ENCODE results near the gene HUWE1.
A peak's percentile ranks its signal among the peaks of the same experiment; 100 is the strongest.

The HUWE1 gene

GRCh38 chrX:53711436-53711835, 24.9 kb upstream of the HUWE1 start:
- H3K27ac Mint-ChIP-seq = no peak overlapping the region
- peaks cover 10% of the 10 kb centered on the region for H3K27me3 Mint-ChIP-seq
- H3K9me3 Mint-ChIP-seq = no peaks in the 10 kb centered on the region
- H3K4me3 Mint-ChIP-seq = peak overlapping the region; percentile 12
- H3K36me3 Mint-ChIP-seq (ENCODE audit: low read depth) = peaks cover 37% of the 10 kb centered on the region
- DNase-seq = no peak
- H3K4me1 Mint-ChIP-seq (ENCODE audit: low read depth) = peaks cover 45% of the 10 kb centered on the region

- H3K27me3 Mint-ChIP-seq = peaks cover 7% of the 10 kb centered on the region
- H3K4me3 Mint-ChIP-seq = no peak overlapping the region
- peaks cover 34% of the 10 kb centered on the region for H3K36me3 Mint-ChIP-seq (ENCODE audit: low read depth)
- peaks cover 5% of the 10 kb centered on the region for H3K4me1 Mint-ChIP-seq (ENCODE audit: low read depth)
- no peaks in the 10 kb centered on the region for H3K9me3 Mint-ChIP-seq
- no peak for DNase-seq
- H3K27ac Mint-ChIP-seq = no peak overlapping the region
These were observed 18.3 kb upstream of the HUWE1 start for GRCh38 chrX:53704854-53705253.

GRCh38 chrX:53704294-53704693, 17.8 kb upstream of the HUWE1 start:
- Mint-ChIP-seq H3K27me3 (peaks cover 7% of the 10 kb centered on the region), H3K4me3 (no peak overlapping the region), H3K9me3 (no peaks in the 10 kb centered on the region), H3K36me3 (ENCODE audit: low read depth) (peaks cover 34% of the 10 kb centered on the region), H3K4me1 (ENCODE audit: low read depth) (peaks cover 5% of the 10 kb centered on the region), H3K27ac (no peak overlapping the region)
- DNase-seq = no peak

- no peak overlapping the region for H3K4me3 Mint-ChIP-seq
- peaks cover 18% of the 10 kb centered on the region for H3K27me3 Mint-ChIP-seq
- no peaks in the 10 kb centered on the region for H3K9me3 Mint-ChIP-seq
- DNase-seq = no peak
- H3K36me3 Mint-ChIP-seq (ENCODE audit: low read depth) = peaks cover 10% of the 10 kb centered on the region
- peaks cover 18% of the 10 kb centered on the region for H3K4me1 Mint-ChIP-seq (ENCODE audit: low read depth)
- no peak overlapping the region for H3K27ac Mint-ChIP-seq
These were observed 9.5 kb upstream of the HUWE1 start for GRCh38 chrX:53695946-53696549.

- no peak overlapping the region for H3K4me3 Mint-ChIP-seq
- peaks cover 2% of the 10 kb centered on the region for H3K36me3 Mint-ChIP-seq (ENCODE audit: low read depth)
These were observed 8.1 kb upstream of the HUWE1 start for GRCh38 chrX:53694642-53695041.

GRCh38 chrX:53688300-53688699, 1.8 kb upstream of the HUWE1 start:
- no peak overlapping the region for H3K4me3 Mint-ChIP-seq
- H3K4me1 Mint-ChIP-seq (ENCODE audit: low read depth) = peaks cover 8% of the 10 kb centered on the region
- peaks cover 25% of the 10 kb centered on the region for H3K36me3 Mint-ChIP-seq (ENCODE audit: low read depth)
- no peaks in the 10 kb centered on the region for H3K9me3 Mint-ChIP-seq
- peaks cover 21% of the 10 kb centered on the region for H3K27me3 Mint-ChIP-seq
- no peak for DNase-seq
- H3K27ac Mint-ChIP-seq = no peak overlapping the region

More at GRCh38 chrX:53694642-53695041, 8.1 kb upstream of the HUWE1 start:
- H3K27me3 Mint-ChIP-seq = peaks cover 21% of the 10 kb centered on the region
- no peak for DNase-seq
- H3K27ac Mint-ChIP-seq = no peak overlapping the region
- H3K9me3 Mint-ChIP-seq = no peaks in the 10 kb centered on the region
- peaks cover 19% of the 10 kb centered on the region for H3K4me1 Mint-ChIP-seq (ENCODE audit: low read depth)

GRCh38 chrX:53685711-53686110, 808 bp downstream of the HUWE1 start:
- H3K27me3 Mint-ChIP-seq = peaks cover 16% of the 10 kb centered on the region
- no peak for DNase-seq
- peaks cover 15% of the 10 kb centered on the region for H3K4me1 Mint-ChIP-seq (ENCODE audit: low read depth)
- H3K9me3 Mint-ChIP-seq = no peaks in the 10 kb centered on the region
- H3K27ac Mint-ChIP-seq = peak overlapping the region; percentile 98
- H3K36me3 Mint-ChIP-seq (ENCODE audit: low read depth) = peaks cover 49% of the 10 kb centered on the region
- H3K4me3 Mint-ChIP-seq = peak overlapping the region; percentile 84

- peak overlapping the region; percentile 84 for H3K4me3 Mint-ChIP-seq
- H3K27ac Mint-ChIP-seq = peak overlapping the region; percentile 98
- no peak for DNase-seq
- H3K27me3 Mint-ChIP-seq = peaks cover 18% of the 10 kb centered on the region
- peaks cover 60% of the 10 kb centered on the region for H3K36me3 Mint-ChIP-seq (ENCODE audit: low read depth)
- H3K9me3 Mint-ChIP-seq = no peaks in the 10 kb centered on the region
- peaks cover 24% of the 10 kb centered on the region for H3K4me1 Mint-ChIP-seq (ENCODE audit: low read depth)
These were observed 1.9 kb downstream of the HUWE1 start for GRCh38 chrX:53684415-53685192.

- peak overlapping the region; percentile 84 for H3K4me3 Mint-ChIP-seq
These were observed 2.7 kb downstream of the HUWE1 start for GRCh38 chrX:53683556-53684414.

GRCh38 chrX:53682885-53683555, 3.5 kb downstream of the HUWE1 start:
- no peak for DNase-seq
- no peaks in the 10 kb centered on the region for H3K9me3 Mint-ChIP-seq
- H3K27ac Mint-ChIP-seq = peak overlapping the region; percentile 98
- H3K4me1 Mint-ChIP-seq (ENCODE audit: low read depth) = peaks cover 37% of the 10 kb centered on the region
- peaks cover 74% of the 10 kb centered on the region for H3K36me3 Mint-ChIP-seq (ENCODE audit: low read depth)
- H3K27me3 Mint-ChIP-seq = peaks cover 20% of the 10 kb centered on the region
- H3K4me3 Mint-ChIP-seq = peak overlapping the region; percentile 84

More at GRCh38 chrX:53683556-53684414, 2.7 kb downstream of the HUWE1 start:
- peak; percentile 87 for DNase-seq
- Mint-ChIP-seq H3K27me3 (peaks cover 20% of the 10 kb centered on the region), H3K27ac (peak overlapping the region; percentile 98), H3K36me3 (ENCODE audit: low read depth) (peaks cover 67% of the 10 kb centered on the region), H3K4me1 (ENCODE audit: low read depth) (peaks cover 30% of the 10 kb centered on the region), H3K9me3 (no peaks in the 10 kb centered on the region)

GRCh38 chrX:53681661-53682060, 4.9 kb downstream of the HUWE1 start:
- H3K4me1 Mint-ChIP-seq (ENCODE audit: low read depth) = peaks cover 43% of the 10 kb centered on the region
- peak overlapping the region; percentile 85 for H3K27ac Mint-ChIP-seq
- DNase-seq = no peak
- H3K9me3 Mint-ChIP-seq = no peaks in the 10 kb centered on the region
- peaks cover 87% of the 10 kb centered on the region for H3K36me3 Mint-ChIP-seq (ENCODE audit: low read depth)
- H3K4me3 Mint-ChIP-seq = peak overlapping the region; percentile 84
- H3K27me3 Mint-ChIP-seq = peaks cover 18% of the 10 kb centered on the region

GRCh38 chrX:53678667-53679066, 7.9 kb downstream of the HUWE1 start:
- Mint-ChIP-seq H3K4me1 (ENCODE audit: low read depth) (peaks cover 63% of the 10 kb centered on the region), H3K4me3 (peak overlapping the region; percentile 45), H3K27ac (no peak overlapping the region), H3K36me3 (ENCODE audit: low read depth) (peaks cover 93% of the 10 kb centered on the region), H3K9me3 (no peaks in the 10 kb centered on the region), H3K27me3 (peaks cover 22% of the 10 kb centered on the region)
- DNase-seq = no peak

GRCh38 chrX:53677286-53677685, 9.2 kb downstream of the HUWE1 start:
- Mint-ChIP-seq H3K4me1 (ENCODE audit: low read depth) (peaks cover 68% of the 10 kb centered on the region), H3K27ac (peak overlapping the region; percentile 4), H3K36me3 (ENCODE audit: low read depth) (peaks cover 94% of the 10 kb centered on the region), H3K27me3 (peaks cover 25% of the 10 kb centered on the region), H3K9me3 (no peaks in the 10 kb centered on the region), H3K4me3 (no peak overlapping the region)
- DNase-seq = no peak

- H3K4me1 Mint-ChIP-seq (ENCODE audit: low read depth) = peaks cover 58% of the 10 kb centered on the region
- H3K27me3 Mint-ChIP-seq = peaks cover 28% of the 10 kb centered on the region
- no peaks in the 10 kb centered on the region for H3K9me3 Mint-ChIP-seq
- H3K4me3 Mint-ChIP-seq = no peak overlapping the region
- DNase-seq = no peak
- peaks cover 87% of the 10 kb centered on the region for H3K36me3 Mint-ChIP-seq (ENCODE audit: low read depth)
- peak overlapping the region; percentile 20 for H3K27ac Mint-ChIP-seq
These were observed 11.9 kb downstream of the HUWE1 start for GRCh38 chrX:53674581-53674980.

All from activated T-cell treated with anti-CD3 and anti-CD28 coated beads, Interleukin-2, amount 50 U/mL, for 24 hours (primary cell).